Osteocyte (in vitro differentiated cells): Measurements from ENCODE around the gene SH3RF3. TPM values are rescaled to one million over a fixed set of nuclear protein-coding genes. Genes with fewer than 3 reads are reported as not detected.
A peak's percentile ranks its signal among the peaks of the same experiment; 100 is the strongest.

Experiments
- DNase-seq: peaks from one replicate; pipeline ENCODE4 v3.0.0; 2021; ENCODE audit warnings: mixed read lengths; ENCODE audit not compliant: unreplicated experiment; ENCODE audit errors: extremely low spot score
- H3K27ac Mint-ChIP-seq: one replicate; pipeline ENCODE4 v1.8.0; 2021; ENCODE audit warnings: mild to moderate bottlenecking, mixed read lengths; ENCODE audit not compliant: unreplicated experiment
- H3K27me3 Mint-ChIP-seq: one replicate; pipeline ENCODE4 v1.8.0; 2021; ENCODE audit warnings: mixed read lengths; ENCODE audit not compliant: unreplicated experiment
- H3K36me3 Mint-ChIP-seq: one replicate; pipeline ENCODE4 v1.8.0; 2021; ENCODE audit warnings: mixed read lengths; ENCODE audit not compliant: unreplicated experiment
- H3K4me1 Mint-ChIP-seq: one replicate; pipeline ENCODE4 v1.8.0; 2021; ENCODE audit warnings: mixed read lengths; ENCODE audit not compliant: unreplicated experiment
- H3K4me3 Mint-ChIP-seq: one replicate; pipeline ENCODE4 v1.8.0; 2021; ENCODE audit warnings: mild to moderate bottlenecking, moderate library complexity, mixed read lengths; ENCODE audit not compliant: unreplicated experiment
- H3K9me3 Mint-ChIP-seq: one replicate; pipeline ENCODE4 v1.8.0; 2021; ENCODE audit warnings: mixed read lengths; ENCODE audit not compliant: unreplicated experiment
- CTCF ChIP-seq: fragments of 200-600 bp; sonication (generic); IDR thresholded peaks from 2 replicates; pipeline ENCODE4 v1.5.0; 2021; ENCODE audit warnings: antibody characterized with exemption, mild to moderate bottlenecking, moderate library complexity
- total RNA-seq: library from RNA; stranded (reverse); gene quantifications from 2 replicates; pipeline ENCODE4 v1.2.1, GENCODE V29; 2021

The SH3RF3 gene
- total RNA-seq, 1 donor from 2014 or later: 79.4 TPM

GRCh38 chr2:109243526-109244303 lies 114.7 kb downstream of the SH3RF3 start:
- peak overlapping the region; percentile 88 for H3K27ac Mint-ChIP-seq
- H3K36me3 Mint-ChIP-seq: no peaks in the 10 kb centered on the region
- no peaks in the 10 kb centered on the region for H3K27me3 Mint-ChIP-seq
- H3K4me3 Mint-ChIP-seq: no peak overlapping the region
- H3K4me1 Mint-ChIP-seq: peaks cover 98% of the 10 kb centered on the region
- DNase-seq: peak; percentile 25
- H3K9me3 Mint-ChIP-seq: no peaks in the 10 kb centered on the region
- no peak for TF ChIP-seq CTCF

- no peaks in the 10 kb centered on the region for H3K27me3 Mint-ChIP-seq
These were observed 115.2 kb downstream of the SH3RF3 start for GRCh38 chr2:109244304-109244582.

GRCh38 chr2:109244750-109245382 lies 115.9 kb downstream of the SH3RF3 start:
- Mint-ChIP-seq H3K9me3 (no peaks in the 10 kb centered on the region), H3K27me3 (no peaks in the 10 kb centered on the region), H3K4me3 (no peak overlapping the region), H3K27ac (peak overlapping the region; percentile 62), H3K4me1 (peaks cover 92% of the 10 kb centered on the region), H3K36me3 (no peaks in the 10 kb centered on the region)
- DNase-seq: no peak
- no peak for TF ChIP-seq CTCF

More at GRCh38 chr2:109244304-109244582, 115.2 kb downstream of the SH3RF3 start:
- peaks cover 97% of the 10 kb centered on the region for H3K4me1 Mint-ChIP-seq
- H3K36me3 Mint-ChIP-seq: no peaks in the 10 kb centered on the region
- TF ChIP-seq CTCF: no peak
- DNase-seq: no peak
- H3K4me3 Mint-ChIP-seq: no peak overlapping the region
- H3K9me3 Mint-ChIP-seq: no peaks in the 10 kb centered on the region
- H3K27ac Mint-ChIP-seq: peak overlapping the region; percentile 88

GRCh38 chr2:109246176-109246575 lies 117.2 kb downstream of the SH3RF3 start:
- TF ChIP-seq CTCF: no peak
- Mint-ChIP-seq H3K4me1 (peaks cover 84% of the 10 kb centered on the region), H3K9me3 (no peaks in the 10 kb centered on the region), H3K27ac (no peak overlapping the region), H3K36me3 (peaks cover 2% of the 10 kb centered on the region), H3K27me3 (no peaks in the 10 kb centered on the region), H3K4me3 (no peak overlapping the region)
- DNase-seq: no peak

- H3K9me3 Mint-ChIP-seq: no peaks in the 10 kb centered on the region
- no peak overlapping the region for H3K27ac Mint-ChIP-seq
- no peak overlapping the region for H3K4me3 Mint-ChIP-seq
- no peak for TF ChIP-seq CTCF
- H3K36me3 Mint-ChIP-seq: peaks cover 2% of the 10 kb centered on the region
- DNase-seq: no peak
- no peaks in the 10 kb centered on the region for H3K27me3 Mint-ChIP-seq
- peaks cover 82% of the 10 kb centered on the region for H3K4me1 Mint-ChIP-seq
These were observed 117.6 kb downstream of the SH3RF3 start for GRCh38 chr2:109246616-109247015.
